GM10266 (cell line): Measurements from ENCODE around the gene VIPR2.

ENCODE experiments used
- DNase-seq: peaks from one replicate; pipeline ENCODE4 v3.0.0; 2012; ENCODE audit errors: extremely low spot score
- TF ChIP-seq, protein P1 (sequence below): IDR thresholded peaks from 2 replicates; pipeline ENCODE4 v1.5.1; 2012; ENCODE audit warnings: mild to moderate bottlenecking, low read depth; ENCODE audit not compliant: control insufficient read depth, insufficient read depth; ENCODE audit errors: missing control alignments

Gene VIPR2

GRCh38 chr7:159012353-159013069, 132.2 kb downstream of the VIPR2 start:
- TF ChIP-seq, protein P1, sequence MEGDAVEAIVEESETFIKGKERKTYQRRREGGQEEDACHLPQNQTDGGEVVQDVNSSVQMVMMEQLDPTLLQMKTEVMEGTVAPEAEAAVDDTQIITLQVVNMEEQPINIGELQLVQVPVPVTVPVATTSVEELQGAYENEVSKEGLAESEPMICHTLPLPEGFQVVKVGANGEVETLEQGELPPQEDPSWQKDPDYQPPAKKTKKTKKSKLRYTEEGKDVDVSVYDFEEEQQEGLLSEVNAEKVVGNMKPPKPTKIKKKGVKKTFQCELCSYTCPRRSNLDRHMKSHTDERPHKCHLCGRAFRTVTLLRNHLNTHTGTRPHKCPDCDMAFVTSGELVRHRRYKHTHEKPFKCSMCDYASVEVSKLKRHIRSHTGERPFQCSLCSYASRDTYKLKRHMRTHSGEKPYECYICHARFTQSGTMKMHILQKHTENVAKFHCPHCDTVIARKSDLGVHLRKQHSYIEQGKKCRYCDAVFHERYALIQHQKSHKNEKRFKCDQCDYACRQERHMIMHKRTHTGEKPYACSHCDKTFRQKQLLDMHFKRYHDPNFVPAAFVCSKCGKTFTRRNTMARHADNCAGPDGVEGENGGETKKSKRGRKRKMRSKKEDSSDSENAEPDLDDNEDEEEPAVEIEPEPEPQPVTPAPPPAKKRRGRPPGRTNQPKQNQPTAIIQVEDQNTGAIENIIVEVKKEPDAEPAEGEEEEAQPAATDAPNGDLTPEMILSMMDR, result no peak
- DNase-seq, result no peak

GRCh38 chr7:159011722-159012022, 133.0 kb downstream of the VIPR2 start:
- TF ChIP-seq, protein P1, result no peak
- DNase-seq, result no peak

DNA sequence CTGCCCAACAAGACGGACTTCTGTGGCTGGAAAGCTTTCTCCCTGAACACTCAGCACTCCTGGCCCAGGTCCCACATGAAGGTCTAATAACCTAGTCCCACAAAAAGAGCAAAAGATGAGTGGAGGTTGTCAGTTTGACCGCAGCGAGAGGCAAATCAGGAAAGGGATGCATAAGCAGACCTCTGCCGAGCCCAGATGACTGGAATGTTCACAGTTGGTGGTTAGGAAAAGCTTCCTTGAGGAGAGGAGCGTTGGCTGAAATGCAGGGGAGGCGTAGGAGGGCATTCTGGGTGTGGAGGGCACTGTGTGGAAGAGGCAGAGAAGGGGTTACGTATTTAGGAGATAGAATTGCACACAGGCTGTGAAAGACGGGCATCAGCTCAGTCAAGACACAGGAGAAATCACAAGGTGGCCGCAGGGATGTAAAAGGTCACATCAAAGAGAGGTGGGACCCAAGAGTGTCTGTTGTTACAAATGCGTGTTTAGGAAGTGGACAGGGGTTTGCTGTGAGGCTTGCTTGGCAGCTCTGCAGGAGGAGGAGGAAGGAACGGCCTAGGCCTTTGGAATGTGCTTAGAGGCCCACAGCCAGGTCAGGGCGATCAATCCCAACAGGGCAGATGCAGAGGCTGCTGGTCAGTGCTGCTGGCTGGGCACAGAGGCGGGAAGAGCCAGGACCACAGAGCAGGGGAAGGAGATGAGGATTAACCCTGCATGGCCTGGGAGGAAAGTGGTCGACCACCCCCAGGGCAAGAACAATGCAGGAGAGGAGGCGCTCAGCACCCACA, 133.5 kb downstream of the VIPR2 start:
- TF ChIP-seq, protein P1, result no peak
- DNase-seq, result no peak

GRCh38 chr7:159010411-159010810, 134.3 kb downstream of the VIPR2 start:
- no peak for DNase-seq
- TF ChIP-seq, protein P1, result no peak

GRCh38 chr7:159009951-159010350, 134.7 kb downstream of the VIPR2 start:
- TF ChIP-seq, protein P1, result no peak
- no peak for DNase-seq

- TF ChIP-seq, protein P1, result no peak
Measured at GRCh38 chr7:159008417-159008816, 136.2 kb downstream of the VIPR2 start.

GRCh38 chr7:159007996-159008389, 136.7 kb downstream of the VIPR2 start:
- TF ChIP-seq, protein P1, result no peak
- DNase-seq, result no peak

More at GRCh38 chr7:159008417-159008816, 136.2 kb downstream of the VIPR2 start:
- no peak for DNase-seq
